HG02938 (cell line): ENCODE data around the gene CLECL1.

ENCODE experiments used
- ATAC-seq: cut with Tn5 transposase; IDR thresholded peaks from one replicate; pipeline ENCODE4 v1.9.1; 2021; ENCODE audit warnings: mild to moderate bottlenecking, moderate library complexity; ENCODE audit not compliant: unreplicated experiment

Gene CLECL1

GRCh38 chr12:9732921-9733461 lies at the start of gene CLECL1:
Gene CLECL1, minus strand, starts transcription at chr12:9733097.
- ATAC-seq: peak; percentile 37

GRCh38 chr12:9781360-9781759 lies 48.5 kb upstream of the CLECL1 start:
- no peak for ATAC-seq

- no peak for ATAC-seq
Observed at GRCh38 chr12:9779209-9779608, 46.3 kb upstream of the CLECL1 start.

GRCh38 chr12:9776781-9777180 lies 43.9 kb upstream of the CLECL1 start:
- ATAC-seq: no peak

- ATAC-seq: no peak
Observed at GRCh38 chr12:9773216-9773877, 40.5 kb upstream of the CLECL1 start.

GRCh38 chr12:9763025-9763424 lies 30.1 kb upstream of the CLECL1 start:
- ATAC-seq: no peak

GRCh38 chr12:9762369-9762768 lies 29.5 kb upstream of the CLECL1 start:
- no peak for ATAC-seq

- ATAC-seq: no peak
Observed at GRCh38 chr12:9761419-9761781, 28.5 kb upstream of the CLECL1 start.

- ATAC-seq: no peak
Observed at GRCh38 chr12:9760699-9761418, 28.0 kb upstream of the CLECL1 start, which contains the start of gene CD69. Gene CD69, minus strand, starts transcription at chr12:9760901. Its CDS starts 81 bp downstream, at chr12:9760820.

GRCh38 chr12:9760120-9760519 lies 27.2 kb upstream of the CLECL1 start:
- ATAC-seq: no peak

- ATAC-seq: no peak
Observed at GRCh38 chr12:9759694-9760093, 26.8 kb upstream of the CLECL1 start.

GRCh38 chr12:9758119-9758518 lies 25.2 kb upstream of the CLECL1 start:
- no peak for ATAC-seq

GRCh38 chr12:9757433-9758025 lies 24.6 kb upstream of the CLECL1 start:
- ATAC-seq: no peak

- ATAC-seq: no peak
Observed at GRCh38 chr12:9756706-9757105, 23.8 kb upstream of the CLECL1 start.

GRCh38 chr12:9756170-9756569 lies 23.3 kb upstream of the CLECL1 start:
- no peak for ATAC-seq

- no peak for ATAC-seq
Observed at GRCh38 chr12:9755567-9755966, 22.7 kb upstream of the CLECL1 start.

- ATAC-seq: no peak
Observed at GRCh38 chr12:9755035-9755434, 22.1 kb upstream of the CLECL1 start.

GRCh38 chr12:9754099-9754927 lies 21.4 kb upstream of the CLECL1 start:
- ATAC-seq: no peak

- no peak for ATAC-seq
Observed at GRCh38 chr12:9753498-9753897, 20.6 kb upstream of the CLECL1 start.

GRCh38 chr12:9753073-9753472 lies 20.2 kb upstream of the CLECL1 start:
- ATAC-seq: no peak
